Naive B cell (primary cell): ENCODE results near the gene ZMYND15. TPM values are rescaled to one million over a fixed set of nuclear protein-coding genes. Genes with fewer than 3 reads are reported as not detected.

Source experiments
- ATAC-seq, 2 donors: fragments of 150-1000 bp; cut with Tn5 transposase; 2 replicates each; pipeline ENCODE4 v1.10.0; 2021; ENCODE audit warnings: low read depth in 2 of 2, mild to moderate bottlenecking in 2 of 2, moderate library complexity in 2 of 2
- DNase-seq: peaks from one replicate; pipeline ENCODE4 v3.0.0; 2022
- H3K27ac Mint-ChIP-seq, 6 donors: one replicate each; pipeline ENCODE4 v1.8.0; 2020 to 2022; ENCODE audit warnings: mild to moderate bottlenecking in 6 of 6, mixed read lengths in 6 of 6, moderate library complexity in 5 of 6, inconsistent platforms in 2 of 6
- H3K27me3 Mint-ChIP-seq, 3 donors: one replicate each; pipeline ENCODE4 v1.8.0; 2021 to 2022; ENCODE audit warnings: mixed read lengths in 3 of 3, mild to moderate bottlenecking in 1 of 3
- H3K36me3 Mint-ChIP-seq, 2 donors: one replicate each; pipeline ENCODE4 v1.8.0; 2020 to 2022; ENCODE audit warnings: mixed read lengths in 2 of 2, inconsistent platforms in 1 of 2, mild to moderate bottlenecking in 1 of 2
- H3K4me1 Mint-ChIP-seq, 3 donors: one replicate each; pipeline ENCODE4 v1.8.0; 2020 to 2022; ENCODE audit warnings: mixed read lengths in 3 of 3, inconsistent platforms in 1 of 3, mild to moderate bottlenecking in 1 of 3, moderate library complexity in 1 of 3
- H3K4me3 Mint-ChIP-seq, 8 donors: one replicate each; pipeline ENCODE4 v1.8.0; 2020 to 2022; ENCODE audit warnings: mild to moderate bottlenecking in 8 of 8, mixed read lengths in 8 of 8, moderate library complexity in 8 of 8, inconsistent platforms in 2 of 8
- H3K9me3 Mint-ChIP-seq, 7 donors: one replicate each; pipeline ENCODE4 v1.8.0; 2020 to 2022; ENCODE audit warnings: mixed read lengths in 7 of 7, mild to moderate bottlenecking in 5 of 7, inconsistent platforms in 2 of 7, moderate library complexity in 1 of 7
- polyA plus RNA-seq, 6 donors: library from polyadenylated mRNA; unstranded; fragments of 300-500 nt; fragmentation: Illumina TruSeq; gene quantifications; one replicate each; pipeline ENCODE4 v1.2.3, GENCODE V29; 2021; ENCODE audit warnings: low read depth in 6 of 6

ZMYND15 gene
- polyA plus RNA-seq, 6 donors from 2014 or later, result 0.40 TPM; not detected in 5

DNA sequence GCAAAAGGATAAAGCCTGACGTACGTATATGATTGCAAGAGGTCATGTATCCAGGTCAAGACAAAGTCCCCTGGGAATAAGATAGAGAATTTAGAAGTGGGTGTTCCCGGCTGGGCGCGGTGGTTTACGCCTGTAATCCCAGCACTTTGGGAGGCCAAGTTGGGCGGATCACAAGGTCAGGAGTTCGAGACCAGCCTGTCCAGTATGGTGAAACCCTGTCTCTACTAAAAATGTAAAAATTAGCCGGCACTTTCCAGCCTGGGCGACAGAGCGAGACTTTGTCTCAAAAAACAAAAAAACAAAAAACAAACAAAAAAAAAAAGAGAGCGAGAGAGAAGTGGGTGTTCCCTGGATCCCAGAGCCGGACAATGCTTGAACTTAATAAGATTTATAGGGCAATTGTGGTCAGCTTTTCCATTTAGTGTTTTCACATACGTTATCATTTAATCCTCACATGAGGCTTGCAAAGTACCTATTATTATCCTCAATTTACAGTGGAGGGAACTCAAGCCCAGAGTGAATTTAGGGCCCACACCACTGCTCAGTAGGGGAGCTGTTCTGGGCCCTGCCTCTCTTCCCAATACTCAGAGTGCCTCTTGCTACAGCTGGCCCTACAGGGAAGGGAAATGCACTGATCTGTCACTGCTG lies 48.6 kb downstream of the ZMYND15 start:
- Mint-ChIP-seq H3K4me1 (peaks cover 15 to 30% (median 23%) of the 10 kb centered on the region in 3 donors), H3K9me3 (peaks cover 0 to 1% (median 0%) of the 10 kb centered on the region in 7 donors), H3K27ac (no peak overlapping the region), H3K4me3 (peak overlapping the region in 7 of 8 donors; percentile 20 to 80 (median 57)), H3K27me3 (peaks cover 39 to 58% (median 40%) of the 10 kb centered on the region in 3 donors), H3K36me3 (no peaks in the 10 kb centered on the region)
- DNase-seq, result no peak
- no peak for ATAC-seq

DNA sequence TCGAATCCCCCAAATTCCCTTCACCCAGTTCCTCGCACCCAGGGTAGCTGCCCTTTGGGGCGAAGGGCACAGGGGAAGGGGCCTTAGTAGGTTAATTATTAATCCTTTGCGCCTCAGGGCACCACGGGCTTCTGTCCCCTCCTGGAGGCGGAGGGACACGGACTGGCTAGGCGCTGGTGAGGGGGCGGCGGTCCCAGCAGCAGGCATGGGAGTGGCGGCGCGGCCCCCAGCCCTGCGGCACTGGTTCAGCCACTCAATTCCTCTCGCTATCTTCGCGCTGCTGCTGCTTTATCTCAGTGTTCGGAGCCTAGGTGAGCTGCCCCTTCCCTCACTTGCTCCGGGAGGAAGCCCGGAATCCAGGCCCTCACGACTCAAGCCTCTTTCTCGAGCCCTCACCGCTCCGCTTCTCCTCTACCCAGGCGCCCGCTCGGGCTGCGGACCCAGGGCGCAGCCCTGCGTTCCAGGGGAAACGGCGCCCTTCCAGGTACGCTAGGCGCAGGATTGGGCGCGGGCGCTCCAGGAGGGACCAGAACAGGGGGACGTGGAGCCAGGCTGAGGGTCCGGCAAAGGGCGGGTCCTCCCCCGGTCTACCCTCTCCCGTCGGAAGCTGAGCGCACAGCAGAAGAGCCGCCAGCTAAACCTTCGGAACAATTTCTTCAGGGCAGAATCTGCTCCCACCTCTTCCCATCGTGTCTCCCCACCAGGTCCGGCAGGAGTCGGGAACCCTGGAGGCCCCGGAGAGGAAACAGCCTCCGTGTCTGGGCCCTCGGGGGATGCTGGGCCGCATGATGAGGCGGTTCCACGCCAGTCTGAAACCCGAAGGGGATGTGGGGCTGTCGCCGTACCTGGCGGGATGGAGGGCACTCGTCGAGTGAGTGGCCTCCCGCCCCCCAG lies 49.4 kb downstream of the ZMYND15 start, which contains the start of gene GLTPD2:
Gene GLTPD2, plus strand, starts transcription at position 158 of the 894 bp plus-strand sequence. Its CDS starts 48 bp downstream, at position 206.
- Mint-ChIP-seq H3K36me3 (no peaks in the 10 kb centered on the region), H3K9me3 (peaks cover 0 to 1% (median 0%) of the 10 kb centered on the region in 7 donors), H3K27ac (peak within 1 kb of the TSS in 1 of 6 donors; percentile 42), H3K4me1 (peaks cover 15 to 30% (median 23%) of the 10 kb centered on the region in 3 donors), H3K4me3 (peak within 1 kb of the TSS; percentile 75 to 89 (median 80)), H3K27me3 (peaks cover 38 to 51% (median 40%) of the 10 kb centered on the region in 3 donors)
- DNase-seq (no peak), ATAC-seq (no peak)

- peaks cover 38 to 46% (median 41%) of the 10 kb centered on the region in 3 donors for H3K27me3 Mint-ChIP-seq
- H3K4me3 Mint-ChIP-seq, result peak overlapping the region; percentile 75 to 89 (median 78)
- DNase-seq (no peak), ATAC-seq (peak; percentile 49 to 52)
- H3K27ac Mint-ChIP-seq, result peak overlapping the region in 1 of 6 donors; percentile 42
- no peaks in the 10 kb centered on the region for H3K36me3 Mint-ChIP-seq
- peaks cover 15 to 30% (median 23%) of the 10 kb centered on the region in 3 donors for H3K4me1 Mint-ChIP-seq
- H3K9me3 Mint-ChIP-seq, result peaks cover 0 to 1% (median 0%) of the 10 kb centered on the region in 7 donors
Observed at GRCh38 chr17:4789701-4789950, 50.0 kb downstream of the ZMYND15 start.

GRCh38 chr17:4789951-4790704 lies 50.5 kb downstream of the ZMYND15 start:
- peak; percentile 79 for DNase-seq
- Mint-ChIP-seq H3K27me3 (peaks cover 38 to 45% (median 41%) of the 10 kb centered on the region in 3 donors), H3K27ac (peak overlapping the region in 5 of 6 donors; percentile 7 to 70 (median 39)), H3K4me1 (peaks cover 15 to 27% (median 23%) of the 10 kb centered on the region in 3 donors), H3K4me3 (peak overlapping the region; percentile 76 to 93 (median 86)), H3K36me3 (no peaks in the 10 kb centered on the region), H3K9me3 (peaks cover 0 to 1% (median 0%) of the 10 kb centered on the region in 7 donors)
- peak; percentile 91 to 94 for ATAC-seq

DNA sequence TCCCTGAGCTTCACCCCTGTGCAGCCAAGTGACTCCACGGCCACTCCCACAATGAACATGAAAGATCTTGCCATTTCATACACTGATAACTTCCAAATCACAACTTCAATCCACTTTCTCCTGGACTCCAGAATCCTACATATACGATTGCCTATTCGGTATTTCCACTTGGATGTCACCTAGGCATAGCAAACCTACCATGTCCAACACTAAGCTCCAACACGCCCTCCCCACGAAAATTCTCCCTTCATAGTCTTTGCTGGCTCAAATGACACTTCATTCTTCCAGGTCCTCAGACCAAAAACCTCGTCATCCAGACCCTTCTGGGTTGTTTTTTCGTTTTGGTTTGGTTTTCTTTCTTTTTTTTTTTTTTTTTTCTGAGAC lies 51.1 kb downstream of the ZMYND15 start:
- H3K9me3 Mint-ChIP-seq, result peaks cover 0 to 1% (median 0%) of the 10 kb centered on the region in 7 donors
- no peaks in the 10 kb centered on the region for H3K36me3 Mint-ChIP-seq
- DNase-seq (no peak), ATAC-seq (no peak)
- H3K27ac Mint-ChIP-seq, result peak overlapping the region in 4 of 6 donors; percentile 7 to 70 (median 44)
- H3K4me3 Mint-ChIP-seq, result peak overlapping the region; percentile 76 to 93 (median 86)
- H3K27me3 Mint-ChIP-seq, result peaks cover 34 to 39% (median 35%) of the 10 kb centered on the region in 3 donors
- peaks cover 15 to 25% (median 20%) of the 10 kb centered on the region in 3 donors for H3K4me1 Mint-ChIP-seq

DNA sequence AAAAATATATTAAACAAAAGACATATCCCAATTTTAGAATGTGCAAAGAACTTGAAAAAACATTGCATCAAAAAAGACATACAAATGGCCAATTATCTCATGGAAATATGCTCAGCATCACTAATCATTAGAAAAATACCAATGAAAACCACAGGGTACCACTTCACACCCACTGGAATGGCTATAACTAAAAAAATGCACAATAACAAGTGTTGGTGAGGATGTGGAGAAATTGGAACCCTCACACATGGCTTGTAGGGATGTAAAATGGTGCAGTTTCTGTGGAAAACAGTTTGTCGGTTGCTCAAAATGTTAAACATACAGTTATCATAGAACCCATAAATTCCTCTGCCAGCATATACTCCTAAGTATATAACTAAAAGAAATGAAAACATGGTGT lies 55.5 kb downstream of the ZMYND15 start:
- H3K27me3 Mint-ChIP-seq, result peaks cover 0 to 12% (median 8%) of the 10 kb centered on the region in 3 donors
- DNase-seq (no peak), ATAC-seq (no peak)
- H3K36me3 Mint-ChIP-seq, result no peaks in the 10 kb centered on the region
- H3K9me3 Mint-ChIP-seq, result peaks cover 0 to 1% (median 0%) of the 10 kb centered on the region in 7 donors
- peaks cover 19 to 22% (median 21%) of the 10 kb centered on the region in 3 donors for H3K4me1 Mint-ChIP-seq
- peak overlapping the region in 1 of 6 donors; percentile 61 for H3K27ac Mint-ChIP-seq
- peak overlapping the region in 5 of 8 donors; percentile 35 to 100 (median 99) for H3K4me3 Mint-ChIP-seq

Other genes with a start within 250 kb of the ZMYND15 start
- gene SPNS2, start 241.0 kb upstream of the ZMYND15 start, polyA plus RNA-seq, result under 1 TPM in 1 of 6 donors, not detected in 5; 0.23 TPM
- 10 to 100 TPM in 5 of 6 donors, under 1 TPM in 1; 0.24 to 28.7 (median 13.4) TPM for gene MYBBP1A, start 184.4 kb upstream of the ZMYND15 start, polyA plus RNA-seq
- gene GGT6, start 179.3 kb upstream of the ZMYND15 start, polyA plus RNA-seq, result not detected
- not detected for gene SMTNL2, start 155.3 kb upstream of the ZMYND15 start, polyA plus RNA-seq
- under 1 TPM in 1 of 6 donors, not detected in 5; 0.09 TPM for gene ALOX15, start 98.2 kb upstream of the ZMYND15 start, polyA plus RNA-seq
- 10 to 100 TPM in 1 of 6 donors, 1 to 10 TPM in 5; 5.6 to 13.1 (median 9.1) TPM for gene PELP1, start 35.7 kb upstream of the ZMYND15 start, polyA plus RNA-seq
- 10 to 100 TPM; 12.1 to 23.7 (median 14.9) TPM for gene ARRB2, start 29.2 kb upstream of the ZMYND15 start, polyA plus RNA-seq
- gene MED11, start 8.4 kb upstream of the ZMYND15 start, polyA plus RNA-seq, result 10 to 100 TPM; 20.1 to 63.4 (median 48.3) TPM
- gene CXCL16, start 95 bp downstream of the ZMYND15 start, polyA plus RNA-seq, result 10 to 100 TPM; 12.2 to 19.8 (median 18.4) TPM
- not detected for gene TM4SF5, start 32.1 kb downstream of the ZMYND15 start, polyA plus RNA-seq
- gene VMO1, start 46.5 kb downstream of the ZMYND15 start, polyA plus RNA-seq, result not detected
- not detected for gene GLTPD2, start 49.1 kb downstream of the ZMYND15 start, polyA plus RNA-seq
- 100 to 1,000 TPM; 237 to 479 (median 273) TPM for gene PSMB6, start 56.3 kb downstream of the ZMYND15 start, polyA plus RNA-seq
- gene PLD2, start 67.3 kb downstream of the ZMYND15 start, polyA plus RNA-seq, result 1 to 10 TPM in 5 of 6 donors, under 1 TPM in 1; 0.54 to 4.6 (median 3.7) TPM
- 10 to 100 TPM in 1 of 6 donors, 1 to 10 TPM in 5; 1.1 to 13.6 (median 6.6) TPM for gene MINK1, start 93.5 kb downstream of the ZMYND15 start, polyA plus RNA-seq
- 1 to 10 TPM in 5 of 6 donors, not detected in 1; 1.6 to 2.6 (median 2.1) TPM for gene C17orf107, start 159.7 kb downstream of the ZMYND15 start, polyA plus RNA-seq
- under 1 TPM in 5 of 6 donors, not detected in 1; 0.18 to 0.59 (median 0.37) TPM for gene CHRNE, start 163.3 kb downstream of the ZMYND15 start, polyA plus RNA-seq
- gene GP1BA, start 192.4 kb downstream of the ZMYND15 start, polyA plus RNA-seq, result under 1 TPM in 4 of 6 donors, not detected in 2; 0.42 to 1.00 (median 0.56) TPM
- 10 to 100 TPM; 61.0 to 89.1 (median 71.4) TPM for gene SLC25A11, start 200.2 kb downstream of the ZMYND15 start, polyA plus RNA-seq
- gene RNF167, start 200.4 kb downstream of the ZMYND15 start, polyA plus RNA-seq, result 10 to 100 TPM; 19.9 to 25.8 (median 22.7) TPM
- gene PFN1, start 208.7 kb downstream of the ZMYND15 start, polyA plus RNA-seq, result 1,000 to 10,000 TPM; 1,151 to 1,601 (median 1,370) TPM
- 1 to 10 TPM in 4 of 6 donors, under 1 TPM in 1, not detected in 1; 0.79 to 3.2 (median 1.2) TPM for gene ENO3, start 211.3 kb downstream of the ZMYND15 start, polyA plus RNA-seq
- gene SPAG7, start 228.0 kb downstream of the ZMYND15 start, polyA plus RNA-seq, result 100 to 1,000 TPM in 3 of 6 donors, 10 to 100 TPM in 3; 92.4 to 171 (median 104) TPM
- gene CAMTA2, start 247.8 kb downstream of the ZMYND15 start, polyA plus RNA-seq, result 10 to 100 TPM in 1 of 6 donors, 1 to 10 TPM in 5; 3.3 to 16.7 (median 5.2) TPM